Endometrium (tissue), 2 donors: ENCODE data around the gene ARRB2.

Source experiments
- FAIRE-seq: peaks from 2 replicates; lab custom pipeline; 2012; peaks lifted over from hg19 to GRCh38; lab: Jason Lieb, UNC
- donor health status: control.
- donor health status: control.

ARRB2 gene

GRCh38 chr17:4766201-4766600 is 55.8 kb downstream of the ARRB2 start:
- no peak for FAIRE-seq

GRCh38 chr17:4766723-4767122 is 56.3 kb downstream of the ARRB2 start:
- no peak for FAIRE-seq

- no peak for FAIRE-seq
These were observed 57.9 kb downstream of the ARRB2 start for GRCh38 chr17:4768298-4768697.

GRCh38 chr17:4769628-4770027 is 59.2 kb downstream of the ARRB2 start:
- FAIRE-seq = no peak
